GM20000 (cell line): ENCODE measurements around the gene PHF1.
"Not testable (repeated sequence)": the region's sequence is repeated elsewhere in the genome, so short reads cannot be mapped to it uniquely, and the experiment has no call there.

Source experiments
- DNase-seq: peaks from one replicate; pipeline ENCODE4 v3.0.0; 2012; ENCODE audit warnings: low spot score
- CTCF ChIP-seq: IDR thresholded peaks from 2 replicates; pipeline ENCODE4 v1.5.1; 2012; ENCODE audit warnings: mild to moderate bottlenecking, control low read depth; ENCODE audit errors: extremely low read depth, missing control alignments

The PHF1 gene

GRCh38 chr6:33390767-33391277 lies 20.0 kb upstream of the PHF1 start:
- TF ChIP-seq CTCF, result no peak
- DNase-seq, result no peak

- peak; percentile 74 for TF ChIP-seq CTCF
- peak; percentile 93 for DNase-seq
Measured at GRCh38 chr6:33391278-33391921, 19.4 kb upstream of the PHF1 start, which contains the start of gene KIFC1. TSS of gene KIFC1 (plus strand) at chr6:33391823. CDS start at chr6:33391986, 163 bp downstream.

GRCh38 chr6:33391922-33392594 lies 18.8 kb upstream of the PHF1 start:
- DNase-seq, result peak; percentile 26
- TF ChIP-seq CTCF, result no peak

- DNase-seq, result no peak
- no peak for TF ChIP-seq CTCF
Measured at GRCh38 chr6:33392595-33392948, 18.2 kb upstream of the PHF1 start.

- no peak for DNase-seq
- no peak for TF ChIP-seq CTCF
Measured at GRCh38 chr6:33392979-33393378, 17.8 kb upstream of the PHF1 start.

- DNase-seq, result no peak
Measured at GRCh38 chr6:33397541-33397940, 13.3 kb upstream of the PHF1 start.

GRCh38 chr6:33398601-33399000 lies 12.2 kb upstream of the PHF1 start:
- not testable (repeated sequence) for DNase-seq

More at GRCh38 chr6:33397541-33397940, 13.3 kb upstream of the PHF1 start:
- no peak for TF ChIP-seq CTCF

- not testable (repeated sequence) for DNase-seq
Measured at GRCh38 chr6:33399881-33400280, 10.9 kb upstream of the PHF1 start.
